GM21529 (cell line): ENCODE results near the gene ABT1.
"Not testable (repeated sequence)": the region's sequence is repeated elsewhere in the genome, so short reads cannot be mapped to it uniquely, and the experiment has no call there.

Source experiments
- ATAC-seq: cut with Tn5 transposase; IDR thresholded peaks from one replicate; pipeline ENCODE4 v1.9.1; 2021; ENCODE audit not compliant: unreplicated experiment

ABT1 gene

DNA sequence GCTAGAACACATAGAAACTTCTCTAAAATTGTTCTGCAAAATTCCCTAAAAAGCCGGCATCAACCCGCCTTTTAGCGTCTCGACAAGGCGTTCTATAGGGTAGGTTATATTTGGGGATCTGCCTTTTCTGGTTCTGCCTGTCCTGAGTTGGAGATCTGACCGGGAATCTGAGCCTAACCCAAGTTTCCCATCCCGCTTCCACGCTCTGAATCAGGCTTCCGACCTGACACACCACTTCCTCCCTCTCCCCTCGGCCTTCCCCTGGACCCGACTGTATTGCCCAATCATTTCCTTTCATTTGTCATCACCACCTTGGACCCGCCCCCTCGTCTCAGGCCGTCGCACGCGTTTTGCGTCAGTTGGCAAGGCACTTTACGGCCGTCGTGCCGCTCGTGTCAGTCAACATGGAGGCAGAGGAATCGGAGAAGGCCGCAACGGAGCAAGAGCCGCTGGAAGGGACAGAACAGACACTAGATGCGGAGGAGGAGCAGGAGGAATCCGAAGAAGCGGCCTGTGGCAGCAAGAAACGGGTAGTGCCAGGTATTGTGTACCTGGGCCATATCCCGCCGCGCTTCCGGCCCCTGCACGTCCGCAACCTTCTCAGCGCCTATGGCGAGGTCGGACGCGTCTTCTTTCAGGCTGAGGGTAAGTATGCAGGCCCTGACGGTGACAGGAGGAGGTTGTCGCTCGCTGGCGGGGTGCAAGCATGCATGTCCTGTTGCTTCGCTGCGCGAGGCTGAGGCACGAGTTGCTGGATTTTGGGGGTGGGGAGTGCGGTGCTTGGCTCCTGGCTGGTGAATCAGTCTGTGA lies at the start of gene ABT1:
TSS of gene ABT1 (plus strand) at position 375 of the 810 bp plus-strand sequence. CDS start at position 405, 30 bp downstream.
- peak; percentile 82 for ATAC-seq

DNA sequence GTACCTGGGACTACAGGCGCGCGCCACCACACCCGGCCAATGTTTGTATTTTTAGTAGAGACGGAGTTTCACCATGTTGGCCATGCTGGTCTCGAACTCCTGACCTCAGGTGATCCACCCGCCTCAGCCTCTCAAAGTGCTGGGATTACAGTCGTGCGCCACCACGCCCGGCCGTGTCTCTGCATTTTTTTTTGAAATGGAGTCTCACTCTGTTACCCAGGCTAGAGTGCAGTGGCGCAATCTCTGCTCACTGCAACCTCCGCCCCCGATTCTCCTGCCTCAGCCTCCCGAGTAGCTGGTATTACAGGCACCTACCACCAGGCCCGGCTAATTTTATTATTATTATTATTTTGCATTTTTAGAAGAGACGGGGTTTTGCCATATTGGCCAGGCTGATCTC lies 49.4 kb upstream of the ABT1 start:
- not testable (repeated sequence) for ATAC-seq

DNA sequence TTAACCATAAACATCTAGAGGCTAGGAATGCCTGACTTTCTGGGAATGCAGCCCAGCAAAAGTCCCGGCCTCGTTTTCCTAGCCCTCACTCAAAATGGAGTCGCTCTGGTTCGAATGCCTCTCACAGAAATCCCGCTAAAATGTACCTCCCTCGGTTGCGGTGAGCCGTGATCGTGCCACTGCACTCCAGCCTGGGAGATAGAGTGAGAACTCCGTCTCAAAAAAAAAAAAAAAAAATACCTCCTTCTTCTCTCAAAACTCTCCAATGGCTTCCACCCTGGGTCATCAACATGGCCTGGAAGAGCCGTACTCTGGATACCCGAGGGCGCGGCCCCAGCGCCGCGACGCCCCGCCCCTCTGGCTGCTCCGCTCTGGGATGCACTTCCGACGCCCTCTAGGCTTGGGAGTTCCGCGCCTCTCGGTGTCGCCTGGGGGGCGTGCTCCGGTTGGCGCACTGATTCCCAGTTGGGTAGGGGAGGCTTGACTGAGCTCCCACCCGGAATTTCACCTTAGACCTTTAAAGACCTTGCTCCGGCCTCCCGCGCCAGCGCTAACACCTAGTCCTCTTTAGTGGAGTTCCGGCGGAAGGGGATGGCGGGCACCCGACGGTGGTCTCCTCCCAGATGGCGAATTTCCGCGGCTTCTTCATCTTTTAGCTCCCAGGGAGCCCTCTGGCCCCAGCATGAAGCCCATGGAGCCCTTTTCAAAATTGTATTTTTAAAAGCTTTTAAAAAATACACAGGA lies 46.3 kb upstream of the ABT1 start:
- ATAC-seq: no peak

DNA sequence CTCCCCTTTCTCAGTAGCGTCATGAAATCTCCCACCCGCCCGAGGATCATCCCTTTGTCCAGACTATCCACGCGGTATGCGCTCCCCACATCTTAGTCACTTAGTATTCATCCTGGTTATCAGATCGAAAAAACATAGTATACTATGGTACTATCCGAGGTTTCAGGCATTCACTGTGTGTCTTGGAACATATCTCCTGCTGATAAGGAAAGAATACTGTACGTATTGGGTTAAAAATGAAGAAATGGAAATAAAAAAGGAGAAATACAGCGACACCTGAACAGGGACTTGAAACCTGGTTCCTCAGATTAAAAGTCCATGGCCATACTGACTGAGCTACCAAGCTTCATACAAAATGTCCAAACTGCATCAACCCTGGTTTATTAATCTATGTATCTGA lies 44.5 kb upstream of the ABT1 start:
- ATAC-seq: no peak

DNA sequence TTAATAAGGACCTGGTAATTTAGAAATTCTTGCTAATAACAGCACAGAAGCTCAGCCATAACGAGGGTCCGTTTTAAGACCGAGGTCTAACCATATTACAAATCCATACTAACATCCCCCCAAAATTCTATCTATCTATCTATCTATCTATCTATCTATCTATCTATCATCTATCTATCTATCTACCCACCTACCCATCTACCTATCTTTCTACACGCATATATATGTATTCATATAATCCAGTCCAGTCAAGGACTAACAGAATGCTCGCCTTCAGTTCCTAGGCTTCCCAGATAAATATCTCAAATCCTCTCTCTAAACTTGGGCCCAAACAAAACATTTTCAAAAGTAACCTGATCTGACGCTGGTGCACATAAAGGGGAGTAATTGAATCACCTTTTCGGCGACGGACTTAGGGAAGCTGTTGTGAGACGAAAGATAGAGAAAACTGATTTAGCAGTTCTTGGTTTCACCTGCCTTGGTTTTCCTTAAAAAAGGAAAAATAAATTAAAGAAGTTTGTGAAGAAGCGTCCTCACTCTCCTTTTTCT lies 44.0 kb upstream of the ABT1 start:
- ATAC-seq: no peak

DNA sequence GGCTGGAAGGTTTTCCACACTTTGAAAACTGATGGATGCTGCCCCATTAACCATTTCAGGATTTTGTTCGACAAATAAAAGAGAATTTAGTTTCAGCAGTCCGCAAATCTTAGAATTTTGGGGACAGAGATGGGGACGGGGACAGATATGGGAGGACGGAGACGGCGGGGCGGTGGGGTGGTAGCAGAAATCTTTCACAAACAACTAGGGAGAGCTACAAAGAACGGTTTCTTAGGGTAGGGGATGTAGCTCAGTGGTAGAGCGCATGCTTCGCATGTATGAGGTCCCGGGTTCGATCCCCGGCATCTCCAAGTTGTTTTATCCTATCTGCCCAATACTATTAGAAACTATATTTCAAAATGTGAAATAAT lies 43.5 kb upstream of the ABT1 start:
- ATAC-seq: peak; percentile 47

DNA sequence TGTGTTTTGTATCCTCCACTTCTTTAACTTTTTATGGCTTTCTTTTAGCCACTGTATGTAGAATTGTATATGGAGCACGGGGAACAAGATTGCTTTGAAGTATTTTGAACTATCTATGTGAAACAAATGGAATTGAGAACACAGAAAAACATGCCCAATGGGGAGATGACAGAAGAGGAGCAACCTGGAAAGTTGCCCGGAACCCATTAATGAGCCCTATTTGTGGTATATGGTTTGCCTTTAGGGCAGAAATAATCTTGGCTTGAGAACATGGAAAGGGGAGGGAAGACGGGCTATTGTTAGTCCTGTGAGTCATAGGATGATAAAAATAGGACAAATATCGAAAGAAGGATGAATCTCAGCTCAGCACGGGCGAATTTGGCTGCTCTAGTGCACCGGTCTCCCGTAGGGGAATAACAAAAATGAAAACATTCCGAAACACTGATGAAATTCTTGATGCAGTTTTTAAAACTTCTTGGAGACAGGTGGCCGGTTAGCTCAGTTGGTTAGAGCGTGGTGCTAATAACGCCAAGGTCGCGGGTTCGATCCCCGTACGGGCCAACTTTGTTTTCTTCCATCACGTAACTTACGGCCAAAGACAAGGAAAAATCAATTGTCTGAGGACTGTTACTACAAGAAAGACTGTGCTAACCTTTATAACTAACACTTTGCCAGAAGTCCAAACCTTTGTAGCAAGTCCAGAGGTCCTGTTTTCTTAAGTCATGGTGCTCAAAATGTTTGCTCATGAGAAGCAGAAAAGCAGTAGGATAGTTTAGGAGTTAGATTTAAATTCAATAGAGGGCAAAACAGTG lies 42.9 kb upstream of the ABT1 start:
- peak; percentile 28 for ATAC-seq

DNA sequence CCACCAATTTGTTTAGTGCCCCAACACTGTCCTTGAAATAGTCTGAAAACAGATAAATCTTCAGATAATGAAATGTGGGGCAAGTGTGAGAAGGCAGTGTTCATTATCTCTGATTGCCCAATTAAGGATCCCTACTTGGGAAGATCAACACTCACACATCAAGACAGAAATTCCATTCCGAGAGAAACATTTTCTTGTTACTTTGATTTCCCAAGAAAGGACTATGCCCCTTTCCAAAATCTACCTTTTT lies 42.4 kb upstream of the ABT1 start:
- ATAC-seq: no peak

DNA sequence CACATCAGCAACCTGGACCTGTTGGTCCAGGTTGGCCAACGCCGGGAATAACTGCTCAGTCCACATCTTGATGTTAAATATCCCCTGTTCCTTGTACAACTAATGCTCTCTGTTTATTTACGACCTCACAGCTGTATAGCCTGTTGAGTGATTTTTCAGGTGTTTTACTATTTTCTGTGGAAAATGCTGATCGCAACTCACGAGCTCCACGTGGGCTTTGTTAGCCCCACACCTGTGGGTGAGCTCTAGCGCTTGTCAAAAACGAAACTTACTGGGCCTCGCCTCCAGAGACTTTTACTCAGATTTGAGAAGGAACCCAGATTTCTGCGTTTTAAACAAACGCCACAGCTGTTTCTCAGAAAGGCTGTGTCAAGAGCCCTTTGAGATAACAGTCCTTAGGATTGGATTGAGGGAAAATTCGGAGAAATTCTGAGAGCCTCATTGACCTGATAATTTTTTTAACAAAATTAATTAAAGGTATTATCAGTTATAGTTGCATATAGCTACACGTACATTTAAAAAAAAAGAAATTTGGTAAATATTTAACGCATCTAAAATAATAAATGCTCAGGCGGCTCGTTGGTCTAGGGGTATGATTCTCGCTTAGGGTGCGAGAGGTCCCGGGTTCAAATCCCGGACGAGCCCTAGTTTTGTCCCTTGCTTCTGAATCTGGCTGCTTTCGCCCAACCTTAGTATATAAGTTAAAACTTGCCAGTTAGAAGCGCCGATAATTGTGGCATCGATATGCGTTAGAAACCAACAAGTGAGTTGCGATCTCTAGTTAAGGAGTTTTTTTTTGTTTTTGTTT lies 41.9 kb upstream of the ABT1 start:
- ATAC-seq: peak; percentile 35

DNA sequence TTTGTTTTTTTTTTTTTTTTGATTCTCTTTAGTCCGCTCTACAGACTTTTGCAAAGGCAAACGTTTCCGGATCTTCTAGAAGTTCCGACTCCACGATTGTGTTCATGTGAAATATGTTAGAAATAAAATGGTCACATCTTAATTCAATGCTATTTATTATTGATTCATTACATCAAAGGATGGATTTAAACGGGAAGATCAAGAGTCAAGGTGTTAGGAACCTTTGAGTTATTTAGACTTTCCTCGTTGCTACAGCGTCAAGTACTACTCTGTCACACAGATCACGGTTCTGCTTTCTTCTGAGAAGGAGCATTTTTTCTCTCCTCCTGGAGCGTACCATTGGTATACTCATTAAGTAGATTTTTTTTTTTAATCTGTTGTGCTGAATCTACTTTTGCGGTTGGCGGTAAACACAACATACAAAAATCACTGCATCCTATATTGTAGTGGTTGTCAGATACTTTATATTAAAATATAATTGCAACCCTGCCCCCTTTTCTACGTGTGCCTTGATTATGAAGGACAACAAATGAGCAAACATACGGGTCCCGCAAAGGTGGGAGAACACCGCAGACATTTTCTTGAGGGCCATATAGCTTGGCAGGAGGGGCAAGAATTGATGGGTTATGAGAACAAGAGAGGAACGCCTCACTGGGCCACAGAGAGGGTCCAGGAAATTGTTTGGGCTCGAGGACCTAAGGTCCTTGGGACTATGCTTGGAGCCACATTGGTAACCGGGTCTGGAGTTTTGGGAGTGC lies 41.1 kb upstream of the ABT1 start:
- ATAC-seq: no peak

DNA sequence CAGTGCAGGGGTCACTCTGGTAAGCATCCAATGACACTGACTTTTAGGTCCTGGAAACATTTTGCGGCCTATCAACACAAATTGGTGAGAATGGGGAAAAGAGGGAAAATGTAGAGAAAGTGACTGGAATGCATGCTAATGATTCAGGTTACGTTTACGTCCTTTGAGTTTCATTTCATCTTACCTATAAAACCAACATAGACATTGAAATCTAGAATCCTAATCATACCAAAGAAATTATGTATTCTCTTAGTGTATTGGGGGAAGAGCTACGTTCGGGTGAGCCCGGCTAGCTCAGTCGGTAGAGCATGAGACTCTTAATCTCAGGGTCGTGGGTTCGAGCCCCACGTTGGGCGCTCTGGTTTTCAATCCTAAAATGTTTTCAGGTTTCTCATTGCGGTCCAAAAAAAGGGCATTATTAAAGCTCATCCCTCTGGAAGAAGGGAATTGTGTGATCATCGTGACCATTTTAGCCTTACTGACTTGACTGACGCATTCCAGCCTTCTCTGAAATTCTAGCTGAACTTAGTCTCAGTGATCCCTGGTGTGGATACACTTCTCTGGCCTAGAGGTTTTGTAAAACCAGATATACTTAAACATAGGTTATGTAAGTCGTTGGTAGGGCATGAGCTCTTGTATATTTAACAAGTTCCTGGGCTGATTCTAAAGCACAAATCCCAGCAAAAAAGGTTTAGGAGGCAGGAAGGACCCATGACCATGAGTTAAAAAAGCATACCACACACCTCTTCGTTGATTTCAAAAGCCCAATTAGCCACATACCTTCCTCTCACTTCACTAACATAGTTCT lies 40.3 kb upstream of the ABT1 start:
- no peak for ATAC-seq

DNA sequence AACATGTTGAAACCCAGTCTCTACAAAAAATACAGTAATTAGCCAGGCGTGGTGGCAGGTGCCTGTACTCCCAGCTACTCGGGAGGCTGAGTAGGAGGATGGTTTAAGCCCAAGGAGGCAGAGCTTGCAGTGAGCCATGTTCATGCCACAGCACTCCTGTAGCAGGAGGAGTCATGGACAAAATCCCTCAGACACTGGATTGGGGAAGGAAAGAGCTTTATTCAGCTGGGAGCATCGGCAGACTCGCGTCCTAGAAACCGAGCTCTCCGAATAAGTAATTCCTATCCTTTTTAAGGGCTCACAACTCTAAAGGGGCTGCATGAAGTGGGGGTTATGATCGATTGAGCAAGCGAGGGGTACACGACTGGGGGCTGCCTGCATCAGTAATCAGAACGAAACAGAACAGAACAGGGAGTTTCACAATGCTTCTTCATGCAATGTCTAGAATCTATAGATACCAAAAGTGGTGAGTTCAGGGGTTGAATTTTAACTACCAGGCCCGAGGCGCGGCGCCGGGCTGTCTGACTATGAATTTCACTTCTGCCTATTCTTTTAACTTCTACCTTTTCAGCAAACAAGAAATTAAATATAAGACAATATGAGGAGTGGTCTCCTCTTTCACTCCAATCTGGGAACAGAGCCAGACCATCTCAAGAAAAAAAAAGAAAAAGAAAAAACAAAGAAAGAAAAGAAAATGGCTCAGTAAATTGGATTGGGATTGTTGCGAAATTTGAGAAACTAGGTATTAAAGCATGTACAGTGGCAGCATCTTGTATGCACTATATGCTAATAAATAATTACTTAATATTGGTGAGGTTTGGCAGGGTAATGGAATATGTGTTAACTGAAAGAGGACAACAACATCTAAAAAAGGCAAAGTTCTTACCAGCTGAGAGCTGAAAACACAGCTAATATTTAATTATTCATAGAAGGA lies 35.0 kb upstream of the ABT1 start:
- ATAC-seq: no peak

DNA sequence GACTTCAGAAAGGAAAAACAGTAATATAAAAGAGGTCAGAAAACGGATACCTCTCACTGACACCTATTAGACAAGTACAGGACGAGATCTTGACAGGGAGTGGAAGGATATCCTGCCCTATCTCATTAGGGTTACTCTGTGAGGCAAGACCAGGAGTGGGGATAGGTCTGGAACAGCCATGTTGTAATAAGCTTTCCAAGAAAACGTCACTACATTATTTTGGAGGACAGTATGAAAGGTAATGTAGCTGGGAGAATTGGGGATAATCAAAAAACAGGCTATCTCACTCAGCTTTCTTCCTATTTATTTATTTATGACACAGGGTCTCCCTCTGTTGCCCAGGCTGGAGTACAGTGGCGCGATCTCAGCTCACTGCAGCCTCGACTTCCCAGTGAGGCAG lies 33.3 kb upstream of the ABT1 start:
- no peak for ATAC-seq

DNA sequence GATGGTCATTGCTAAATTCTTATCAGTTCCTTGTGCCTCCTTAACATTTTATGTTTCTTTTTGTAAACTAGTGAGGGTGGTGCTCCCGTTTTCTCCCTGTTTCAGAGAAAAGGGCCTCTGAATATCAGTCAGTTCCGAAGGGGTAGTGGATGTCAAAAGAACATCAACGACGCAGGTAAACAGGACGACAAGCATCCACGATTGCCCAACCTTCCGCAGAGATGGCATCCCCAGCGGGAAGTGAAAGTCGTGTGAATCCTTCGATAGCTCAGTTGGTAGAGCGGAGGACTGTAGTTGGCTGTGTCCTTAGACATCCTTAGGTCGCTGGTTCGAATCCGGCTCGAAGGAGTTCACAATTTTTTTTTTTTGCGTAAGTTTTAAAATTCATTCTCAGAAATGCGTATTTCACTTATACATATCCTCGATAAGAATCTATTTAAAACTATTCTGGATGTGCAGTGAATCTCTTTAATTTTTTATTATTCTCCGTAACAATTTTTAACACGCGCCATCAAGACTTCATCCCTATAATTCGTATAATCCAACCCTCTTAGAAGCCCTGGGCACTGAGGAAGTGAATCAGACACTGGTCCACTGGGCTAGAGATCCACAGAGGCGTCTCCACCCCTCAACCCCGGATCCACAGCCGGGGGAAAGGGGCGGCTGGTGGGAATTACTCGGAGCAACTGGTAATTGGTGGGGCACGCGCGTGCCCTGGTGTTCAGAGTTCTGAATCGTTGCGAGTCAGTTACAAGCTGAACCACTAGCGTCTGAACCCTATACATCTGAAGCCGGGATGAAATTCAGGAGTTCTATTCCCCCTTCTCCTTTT lies 27.9 kb upstream of the ABT1 start:
- ATAC-seq: peak; percentile 80

DNA sequence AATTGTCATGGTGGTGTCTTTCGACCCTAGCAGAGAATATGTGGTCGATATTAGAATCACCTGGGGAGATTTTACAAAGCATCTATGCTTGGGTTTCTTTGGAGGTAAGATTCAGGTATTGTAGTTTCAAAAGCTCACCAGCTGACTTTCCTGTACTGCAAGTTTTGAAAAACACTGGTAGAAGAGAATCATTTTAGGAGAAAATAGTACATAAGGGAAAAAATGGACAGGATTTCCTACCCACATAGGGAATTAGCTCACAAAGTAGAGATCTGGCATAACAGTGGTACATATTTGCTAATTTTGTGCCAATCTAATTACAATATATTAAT lies 27.4 kb upstream of the ABT1 start:
- ATAC-seq: no peak

DNA sequence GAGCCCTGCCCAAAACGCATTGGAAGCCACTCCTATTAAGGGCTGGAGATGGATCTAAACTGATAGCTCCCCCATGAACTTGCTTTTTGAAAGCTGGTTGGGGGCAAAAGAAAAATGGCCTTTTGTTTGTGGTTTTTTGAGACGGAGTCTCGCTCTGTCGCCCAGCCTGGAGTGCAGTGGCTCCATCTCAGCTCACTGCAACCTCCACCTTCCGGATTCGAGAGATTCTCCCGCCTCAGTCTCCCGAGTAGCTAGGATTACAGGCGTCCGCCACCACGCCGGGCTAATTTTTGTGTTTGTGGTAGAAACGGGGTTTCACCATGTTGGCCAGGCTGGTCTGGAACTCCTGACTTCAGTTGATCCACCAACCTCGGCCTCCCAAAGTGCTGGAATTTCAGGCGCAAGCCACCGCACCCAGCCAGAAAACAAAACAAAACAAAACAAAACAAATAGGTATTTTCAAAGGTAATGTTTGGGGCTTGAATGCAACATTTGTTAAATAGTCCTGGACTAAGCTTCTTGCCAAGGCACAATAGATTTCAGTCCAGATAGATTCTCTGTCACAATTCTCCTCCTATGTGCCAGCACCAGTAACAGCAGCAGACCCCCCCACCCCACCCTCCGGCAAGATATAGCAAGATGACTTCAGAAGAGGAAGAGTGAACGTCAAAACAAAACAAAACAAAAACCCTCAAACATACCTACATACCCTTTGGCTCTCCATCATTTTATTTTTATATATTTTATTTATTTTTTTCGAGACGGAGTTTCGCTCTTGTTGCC lies 26.5 kb upstream of the ABT1 start:
- no peak for ATAC-seq
